Measurements from ENCODE around the gene RGS19. TPM values are rescaled to one million over a fixed set of nuclear protein-coding genes. Genes with fewer than 3 reads are reported as not detected.
"Not testable (repeated sequence)": the region's sequence is repeated elsewhere in the genome, so short reads cannot be mapped to it uniquely, and the experiment has no call there.

RGS19 gene
- total RNA-seq, 6 experiments from 2014 or later, result 2.6 to 10.9 (median 5.7) TPM

GRCh38 chr20:64091340-64091739 lies 12.0 kb upstream of the RGS19 start:
- Histone ChIP-seq H3K36me3 (no peaks in the 10 kb centered on the region), H3K27ac (no peak overlapping the region), H3K27me3 (no peaks in the 10 kb centered on the region), H3K4me3 (no peak overlapping the region), H3K9me3 (no peaks in the 10 kb centered on the region), H3K4me1 (no peaks in the 10 kb centered on the region)
- WGBS (ENCODE audit: insufficient coverage, low coverage, low lambda C conversion rate, missing lambda C conversion rate), result no CpG with 5 or more reads among the region's 19 CpGs
- DNase-seq (no peak), ATAC-seq (no peak)
- intact Hi-C loops (cut with DNase I), result no loop called here
- TF ChIP-seq POLR2A (IDR thresholded peaks at IDR 0.05), result no peak
- TF ChIP-seq, protein P1, sequence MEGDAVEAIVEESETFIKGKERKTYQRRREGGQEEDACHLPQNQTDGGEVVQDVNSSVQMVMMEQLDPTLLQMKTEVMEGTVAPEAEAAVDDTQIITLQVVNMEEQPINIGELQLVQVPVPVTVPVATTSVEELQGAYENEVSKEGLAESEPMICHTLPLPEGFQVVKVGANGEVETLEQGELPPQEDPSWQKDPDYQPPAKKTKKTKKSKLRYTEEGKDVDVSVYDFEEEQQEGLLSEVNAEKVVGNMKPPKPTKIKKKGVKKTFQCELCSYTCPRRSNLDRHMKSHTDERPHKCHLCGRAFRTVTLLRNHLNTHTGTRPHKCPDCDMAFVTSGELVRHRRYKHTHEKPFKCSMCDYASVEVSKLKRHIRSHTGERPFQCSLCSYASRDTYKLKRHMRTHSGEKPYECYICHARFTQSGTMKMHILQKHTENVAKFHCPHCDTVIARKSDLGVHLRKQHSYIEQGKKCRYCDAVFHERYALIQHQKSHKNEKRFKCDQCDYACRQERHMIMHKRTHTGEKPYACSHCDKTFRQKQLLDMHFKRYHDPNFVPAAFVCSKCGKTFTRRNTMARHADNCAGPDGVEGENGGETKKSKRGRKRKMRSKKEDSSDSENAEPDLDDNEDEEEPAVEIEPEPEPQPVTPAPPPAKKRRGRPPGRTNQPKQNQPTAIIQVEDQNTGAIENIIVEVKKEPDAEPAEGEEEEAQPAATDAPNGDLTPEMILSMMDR (IDR thresholded peaks at IDR 0.05), result no peak

GRCh38 chr20:64090165-64090564 lies 10.8 kb upstream of the RGS19 start:
- ATAC-seq (peak in 1 of 4 donors; percentile 10), DNase-seq (no peak)
- Histone ChIP-seq H3K27me3 (no peaks in the 10 kb centered on the region), H3K4me3 (no peak overlapping the region), H3K36me3 (no peaks in the 10 kb centered on the region), H3K4me1 (no peaks in the 10 kb centered on the region), H3K27ac (no peak overlapping the region), H3K9me3 (no peaks in the 10 kb centered on the region)
- intact Hi-C loops (cut with DNase I), result no loop called here
- 53% methylated on average over 4 of the region's 10 CpGs for WGBS (ENCODE audit: insufficient coverage, low coverage, low lambda C conversion rate, missing lambda C conversion rate)
- TF ChIP-seq POLR2A (IDR thresholded peaks at IDR 0.05), result no peak
- TF ChIP-seq, protein P1 (IDR thresholded peaks at IDR 0.05), result no peak

DNA sequence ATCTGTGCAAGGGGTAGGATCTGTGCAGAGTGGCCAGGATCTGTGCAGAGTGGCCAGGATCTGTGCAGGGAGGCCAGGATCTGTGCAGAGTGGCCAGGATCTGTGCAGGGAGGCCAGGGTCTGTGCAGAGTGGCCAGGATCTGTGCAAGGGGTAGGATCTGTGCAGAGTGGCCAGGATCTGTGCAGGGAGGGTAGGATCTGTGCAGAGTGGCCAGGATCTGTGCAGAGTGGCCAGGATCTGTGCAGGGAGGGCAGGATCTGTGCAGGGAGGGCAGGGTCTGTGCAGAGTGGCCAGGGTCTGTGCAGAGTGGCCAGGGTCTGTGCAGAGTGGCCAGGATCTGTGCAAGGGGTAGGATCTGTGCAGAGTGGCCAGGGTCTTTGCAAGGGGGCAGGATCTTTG lies 9.3 kb upstream of the RGS19 start:
- ATAC-seq; H3K27ac ChIP-seq; intact Hi-C loops (cut with DNase I); H3K4me3 ChIP-seq; H3K9me3 ChIP-seq; H3K4me1 ChIP-seq; H3K36me3 ChIP-seq; DNase-seq: not testable (repeated sequence)
- H3K27me3 ChIP-seq, result peaks cover 0 to 12% of the 10 kb centered on the region in 2 donors

GRCh38 chr20:64087226-64087825 lies 8.0 kb upstream of the RGS19 start:
- 94% methylated on average over 10 of the region's 36 CpGs for WGBS (ENCODE audit: insufficient coverage, low coverage, low lambda C conversion rate, missing lambda C conversion rate)
- Histone ChIP-seq H3K4me1 (peaks cover 0 to 12% (median 1%) of the 10 kb centered on the region in 4 donors), H3K27me3 (peaks cover 0 to 12% of the 10 kb centered on the region in 2 donors)
- ATAC-seq; H3K9me3 ChIP-seq; DNase-seq; intact Hi-C loops (cut with DNase I); H3K4me3 ChIP-seq; H3K36me3 ChIP-seq; H3K27ac ChIP-seq: not testable (repeated sequence)

DNA sequence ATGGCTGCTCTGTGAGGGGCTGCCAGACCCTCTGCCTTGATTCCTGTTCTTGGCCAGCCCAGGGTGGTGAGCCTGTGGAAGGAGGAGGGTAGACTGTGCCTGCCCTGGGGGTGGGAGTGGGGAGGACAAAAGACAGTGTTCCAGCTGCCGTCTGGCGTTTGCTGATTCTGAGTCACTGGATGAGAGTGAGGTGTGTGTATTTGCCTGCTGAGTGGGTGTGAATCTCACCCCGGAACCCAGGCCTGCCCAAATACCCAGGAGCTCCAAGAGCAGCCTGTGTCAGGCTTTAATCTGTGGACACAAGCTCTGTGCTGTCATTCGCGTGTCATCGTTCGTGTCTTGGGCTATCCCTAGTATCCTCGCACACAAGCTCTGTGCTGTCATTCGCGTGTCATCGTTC lies 7.5 kb upstream of the RGS19 start:
- Histone ChIP-seq H3K9me3 (no peaks in the 10 kb centered on the region), H3K27ac (no peak overlapping the region), H3K27me3 (peaks cover 0 to 12% of the 10 kb centered on the region in 2 donors), H3K4me1 (peaks cover 0 to 12% (median 1%) of the 10 kb centered on the region in 4 donors), H3K4me3 (no peak overlapping the region), H3K36me3 (no peaks in the 10 kb centered on the region)
- TF ChIP-seq POLR2A (IDR thresholded peaks at IDR 0.05), result no peak
- TF ChIP-seq, protein P1 (IDR thresholded peaks at IDR 0.05), result no peak
- intact Hi-C loops (cut with DNase I), result no loop called here
- 100% methylated on average over 4 of the region's 11 CpGs for WGBS (ENCODE audit: insufficient coverage, low coverage, low lambda C conversion rate, missing lambda C conversion rate)
- ATAC-seq, result no peak
- DNase-seq, result no peak
